NCI-H2196 (cell line): ENCODE results near the gene JAKMIP1.

Experiments used
- DNase-seq: peaks from one replicate; lab custom pipeline; 2025; ENCODE audit not compliant: unreplicated experiment; lab: John Stamatoyannopoulos, UW

JAKMIP1 gene

GRCh38 chr4:6069845-6070709 lies 130.3 kb downstream of the JAKMIP1 start:
- no peak for DNase-seq

GRCh38 chr4:6068986-6069385 lies 131.4 kb downstream of the JAKMIP1 start:
- no peak for DNase-seq

GRCh38 chr4:6065934-6066590 lies 134.3 kb downstream of the JAKMIP1 start:
- DNase-seq = no peak

- DNase-seq = no peak
Measured at GRCh38 chr4:6065166-6065565, 135.2 kb downstream of the JAKMIP1 start.

- no peak for DNase-seq
Measured at GRCh38 chr4:6064383-6064782, 136.0 kb downstream of the JAKMIP1 start.

- no peak for DNase-seq
Measured at GRCh38 chr4:6063684-6064083, 136.7 kb downstream of the JAKMIP1 start.

- DNase-seq = no peak
Measured at GRCh38 chr4:6062133-6062532, 138.2 kb downstream of the JAKMIP1 start.

GRCh38 chr4:6059375-6059805 lies 141.0 kb downstream of the JAKMIP1 start:
- DNase-seq = no peak

GRCh38 chr4:6058531-6059374 lies 141.6 kb downstream of the JAKMIP1 start:
- no peak for DNase-seq

- no peak for DNase-seq
Measured at GRCh38 chr4:6056976-6057766, 143.2 kb downstream of the JAKMIP1 start.

- no peak for DNase-seq
Measured at GRCh38 chr4:6055436-6055835, 144.9 kb downstream of the JAKMIP1 start.

GRCh38 chr4:6055030-6055429 lies 145.3 kb downstream of the JAKMIP1 start:
- no peak for DNase-seq

GRCh38 chr4:6054162-6054922 lies 146.0 kb downstream of the JAKMIP1 start:
- no peak for DNase-seq

- DNase-seq = no peak
Measured at GRCh38 chr4:6052679-6053078, 147.7 kb downstream of the JAKMIP1 start.

GRCh38 chr4:6050551-6050950 lies 149.8 kb downstream of the JAKMIP1 start:
- no peak for DNase-seq

- no peak for DNase-seq
Measured at GRCh38 chr4:6049985-6050384, 150.4 kb downstream of the JAKMIP1 start.

GRCh38 chr4:6049278-6049677 lies 151.1 kb downstream of the JAKMIP1 start:
- DNase-seq = no peak

- no peak for DNase-seq
Measured at GRCh38 chr4:6048537-6048936, 151.8 kb downstream of the JAKMIP1 start.

GRCh38 chr4:6047130-6047673 lies 153.1 kb downstream of the JAKMIP1 start:
- DNase-seq = no peak
